ENCODE results near the gene GPATCH2.
A peak's percentile ranks its signal among the peaks of the same experiment; 100 is the strongest.
"Not testable (repeated sequence)": the region's sequence is repeated elsewhere in the genome, so short reads cannot be mapped to it uniquely, and the experiment has no call there.

The GPATCH2 gene

DNA sequence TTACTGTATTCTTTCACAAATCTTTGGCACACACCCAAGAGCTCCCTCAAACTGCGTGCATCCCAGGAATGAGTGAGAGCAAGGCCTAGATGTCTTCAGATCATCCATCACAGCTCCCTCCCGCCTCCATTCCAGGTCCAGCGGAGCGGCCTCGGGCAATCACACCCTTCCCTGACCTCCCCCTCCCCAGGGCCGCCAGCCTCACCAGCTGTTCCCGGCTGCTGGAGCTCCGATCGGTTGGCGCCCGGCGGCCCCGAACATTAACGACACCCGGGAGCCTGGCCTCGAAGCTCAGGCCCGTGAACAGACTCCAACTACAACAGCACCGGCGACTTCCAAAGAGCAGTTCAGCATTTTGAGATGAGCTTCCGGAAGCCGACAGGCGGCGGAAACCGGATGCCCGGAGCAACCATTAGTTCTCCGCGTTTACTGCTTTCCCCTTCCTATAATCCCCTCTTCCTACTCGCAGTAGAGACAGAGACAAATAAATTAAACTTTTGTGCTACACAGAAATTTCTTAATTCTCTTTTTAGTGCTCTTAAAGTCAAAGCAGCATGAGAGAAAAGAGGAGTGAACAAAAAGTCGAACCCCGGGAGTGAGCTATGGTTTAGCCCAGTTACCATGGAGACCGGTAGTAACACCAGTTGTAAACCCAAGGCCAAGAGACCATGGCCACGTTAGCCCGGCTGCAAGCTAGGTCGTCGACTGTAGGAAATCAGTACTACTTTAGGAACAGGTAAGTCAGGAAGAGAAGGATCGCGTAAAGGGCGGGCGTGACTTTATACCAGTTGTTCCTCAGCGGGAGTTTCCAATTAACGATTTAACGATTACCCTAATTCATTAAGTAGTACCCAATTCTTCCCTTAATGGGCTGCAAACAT is at the start of gene GPATCH2, which contains the start of gene SPATA17:
Gene GPATCH2, minus strand, starts transcription at position 380 of the 881 bp plus-strand sequence. Its CDS starts 119 bp downstream, at position 261.
Gene SPATA17, plus strand, starts transcription at position 634 of the 881 bp plus-strand sequence. Its CDS starts 35 bp downstream, at position 669.
- peak; percentile 92 for DNase-seq (ENCODE audit: low read depth)

DNA sequence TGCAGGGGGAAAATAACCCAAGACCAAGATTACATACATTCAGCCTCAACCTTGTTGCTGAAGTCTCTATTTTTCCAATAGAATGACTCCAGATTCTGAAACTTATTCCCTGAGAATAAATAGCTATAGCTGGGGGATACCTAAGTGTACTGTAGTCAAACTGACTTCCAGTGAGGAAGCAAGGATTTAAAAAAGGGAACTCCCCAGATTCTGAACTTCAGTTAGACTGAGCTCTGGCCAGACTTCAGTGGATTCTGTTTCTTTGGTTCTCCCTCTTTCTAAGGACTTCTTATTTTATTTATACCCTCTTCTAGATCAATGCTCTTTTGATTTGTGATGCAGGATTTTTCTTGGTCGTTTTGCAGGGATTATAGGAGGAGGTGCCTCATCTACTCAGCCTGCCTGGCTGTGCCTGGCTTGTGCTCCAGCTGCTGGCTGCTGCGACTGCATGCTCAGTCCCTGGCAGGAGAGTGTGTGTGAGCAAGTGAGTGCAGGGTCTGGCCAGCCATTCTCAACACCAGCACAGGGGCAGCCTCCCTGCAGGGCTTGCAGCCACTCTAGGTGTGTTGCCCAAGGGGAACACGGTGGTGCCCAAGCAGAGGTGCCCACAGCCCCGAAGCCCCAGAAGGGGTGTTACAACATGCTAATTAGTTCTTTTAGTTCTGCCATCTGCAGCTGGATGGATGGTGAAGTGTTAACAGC is 43.3 kb upstream of the GPATCH2 start:
- no peak for DNase-seq (ENCODE audit: low read depth)

GRCh38 chr1:217673387-217673786 is 42.5 kb upstream of the GPATCH2 start:
- DNase-seq (ENCODE audit: low read depth), result no peak

GRCh38 chr1:217668351-217668940 is 37.6 kb upstream of the GPATCH2 start:
- no peak for DNase-seq (ENCODE audit: low read depth)

DNA sequence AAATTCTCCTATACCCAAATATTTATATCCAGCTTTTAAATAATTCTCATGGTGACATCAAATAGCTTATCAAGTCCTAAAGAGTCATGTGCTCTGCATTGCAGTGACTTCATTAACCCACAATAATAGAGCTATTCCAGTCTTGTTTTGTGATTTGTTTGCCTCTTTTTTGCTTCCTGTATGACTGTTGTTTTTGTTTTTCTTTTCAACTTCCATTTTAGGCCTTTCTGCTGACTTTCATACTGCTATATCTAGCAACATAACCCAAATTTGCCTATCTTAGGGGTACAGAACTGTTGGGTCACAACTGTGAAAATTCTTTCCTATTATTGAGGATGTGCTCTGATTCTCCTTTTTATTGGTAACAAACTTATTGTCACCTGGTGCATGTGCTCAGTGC is 30.5 kb upstream of the GPATCH2 start:
- no peak for DNase-seq (ENCODE audit: low read depth)

- peak; percentile 76 for DNase-seq (ENCODE audit: low read depth)
These were observed 29.6 kb upstream of the GPATCH2 start for GRCh38 chr1:217660353-217661062.

DNA sequence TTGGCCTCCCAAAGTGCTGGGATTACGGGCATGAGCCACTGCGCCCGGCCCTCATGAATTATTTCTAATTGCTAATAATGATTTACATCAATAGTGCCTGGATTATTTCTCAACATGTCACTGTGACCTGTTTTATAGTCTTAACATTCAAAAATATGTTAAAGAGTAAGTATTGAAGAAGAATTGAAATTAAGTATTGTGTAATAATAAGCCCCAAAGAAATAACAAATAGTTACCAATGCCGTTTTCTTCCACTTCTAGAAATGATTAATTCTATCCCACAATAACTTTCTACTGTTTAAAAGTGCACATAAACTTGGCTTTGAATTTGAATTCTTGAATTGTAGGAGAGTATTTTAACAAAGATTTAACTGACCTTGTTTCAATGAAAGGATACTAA is 19.8 kb upstream of the GPATCH2 start:
- no peak for DNase-seq (ENCODE audit: low read depth)

GRCh38 chr1:217647791-217648190 is 16.9 kb upstream of the GPATCH2 start:
- DNase-seq (ENCODE audit: low read depth), result peak; percentile 65

DNA sequence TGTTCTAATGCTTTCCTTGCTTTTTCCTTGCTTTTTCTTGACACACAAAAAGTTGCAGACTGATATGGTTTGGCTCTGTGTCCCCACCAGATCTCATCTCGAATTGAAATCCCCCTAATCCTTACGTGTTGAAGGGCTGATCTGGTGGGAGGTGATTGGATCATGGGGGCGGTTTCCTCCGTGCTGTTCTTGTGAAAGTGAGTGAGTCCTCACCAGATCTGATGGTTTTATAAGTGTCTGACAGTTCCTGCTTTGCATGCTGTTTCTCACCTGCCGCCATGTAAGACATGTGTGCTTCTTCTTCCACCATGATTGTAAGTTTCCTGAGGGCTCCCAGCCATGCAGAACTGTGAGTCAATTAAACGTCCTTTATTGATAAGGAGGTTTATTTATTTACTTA is 11.6 kb upstream of the GPATCH2 start:
- DNase-seq (ENCODE audit: low read depth), result no peak

DNA sequence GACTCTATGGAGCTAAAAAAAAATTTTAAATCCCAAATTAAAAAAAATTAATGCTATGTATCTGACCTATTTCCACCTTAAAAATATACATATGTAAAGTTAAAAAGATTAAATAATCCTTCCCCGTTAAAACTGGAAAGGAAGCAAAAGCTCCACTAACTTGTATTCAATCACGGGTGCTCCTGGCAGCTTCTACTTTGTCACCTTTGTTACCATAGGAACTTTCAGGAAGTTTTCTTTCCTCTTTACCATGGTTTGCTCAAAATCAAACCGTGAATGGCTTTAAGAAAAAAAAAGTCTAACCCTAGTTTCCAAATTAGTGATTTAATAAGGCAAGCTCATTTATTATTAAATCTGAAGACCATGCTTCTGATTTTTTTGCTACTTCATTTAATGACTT is 3.5 kb downstream of the GPATCH2 start:
- no peak for DNase-seq (ENCODE audit: low read depth)

DNA sequence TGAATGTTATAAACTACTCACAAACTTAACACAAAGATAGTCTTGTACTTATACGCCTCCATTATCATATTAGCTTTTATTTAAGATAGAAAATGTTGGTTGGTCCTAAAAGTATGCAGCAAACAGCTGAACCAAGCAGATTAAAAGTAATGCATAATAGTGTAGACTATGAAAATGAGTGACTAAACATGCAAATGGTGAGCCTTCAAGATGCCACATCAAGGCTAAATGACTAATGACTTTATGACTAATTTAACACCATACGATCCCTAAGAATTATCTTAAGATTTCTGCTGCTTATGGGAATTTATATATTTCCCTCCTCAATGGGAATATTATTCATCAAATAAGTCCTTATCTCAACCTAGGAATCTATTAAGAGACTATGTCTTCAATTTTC is 4.6 kb downstream of the GPATCH2 start:
- DNase-seq (ENCODE audit: low read depth), result no peak

DNA sequence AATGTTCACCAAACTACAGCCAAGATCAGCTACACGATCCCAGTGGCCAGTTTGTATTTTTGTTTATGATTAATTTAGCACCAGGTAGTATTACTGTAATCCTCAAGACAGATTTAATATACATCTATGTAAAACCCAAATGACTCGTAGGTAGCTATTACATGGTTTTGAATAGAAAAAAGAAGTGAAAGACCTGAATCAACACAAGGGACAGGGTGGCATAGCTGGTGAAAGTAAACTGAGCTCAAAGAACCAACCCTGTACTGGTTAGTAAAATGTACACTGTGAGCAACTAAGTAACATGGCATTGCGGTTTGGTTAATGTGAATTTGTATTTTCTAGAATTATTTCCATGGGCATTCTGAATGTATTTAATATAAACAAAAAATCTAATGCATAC is 8.8 kb downstream of the GPATCH2 start:
- DNase-seq (ENCODE audit: low read depth), result no peak

DNA sequence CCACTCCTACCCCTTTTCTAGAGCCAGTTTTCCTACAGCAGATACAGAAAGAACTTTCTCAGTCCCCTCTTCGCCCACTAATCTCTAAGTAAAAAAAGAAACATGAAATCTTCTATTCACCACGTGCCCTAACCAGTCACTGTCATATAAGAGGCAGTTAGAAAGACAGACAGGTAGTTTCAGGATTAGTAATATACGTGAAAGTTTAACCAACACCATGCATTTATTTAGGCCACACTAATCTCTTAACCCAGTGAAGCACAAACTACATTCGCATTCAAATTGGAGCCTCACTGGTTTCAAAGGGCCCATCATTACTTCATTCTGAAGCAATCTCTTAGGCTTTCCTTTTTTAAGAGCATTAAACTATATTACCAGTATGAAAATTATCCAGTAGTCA is 10.1 kb downstream of the GPATCH2 start:
- DNase-seq (ENCODE audit: low read depth), result no peak

DNA sequence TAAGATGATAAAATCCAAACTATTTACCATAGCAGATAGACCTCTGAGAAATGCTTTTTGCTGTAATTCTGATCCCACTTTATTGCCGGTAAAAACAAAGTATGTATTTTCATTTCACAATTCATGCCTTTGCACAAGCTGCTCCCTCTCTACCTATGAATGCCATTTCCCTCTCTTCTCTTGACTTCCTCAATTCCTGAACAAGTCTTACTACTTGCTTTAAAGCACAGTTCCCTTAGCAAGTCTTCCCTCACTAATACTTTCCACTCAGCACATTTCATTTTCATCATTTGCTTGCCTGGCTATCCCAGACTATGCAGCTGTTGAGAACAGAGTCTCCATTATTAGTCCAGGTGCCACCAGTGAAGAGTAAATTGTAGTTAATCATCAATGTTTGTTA is 13.8 kb downstream of the GPATCH2 start:
- no peak for DNase-seq (ENCODE audit: low read depth)

GRCh38 chr1:217614200-217614712 is 16.6 kb downstream of the GPATCH2 start:
- no peak for DNase-seq (ENCODE audit: low read depth)

DNA sequence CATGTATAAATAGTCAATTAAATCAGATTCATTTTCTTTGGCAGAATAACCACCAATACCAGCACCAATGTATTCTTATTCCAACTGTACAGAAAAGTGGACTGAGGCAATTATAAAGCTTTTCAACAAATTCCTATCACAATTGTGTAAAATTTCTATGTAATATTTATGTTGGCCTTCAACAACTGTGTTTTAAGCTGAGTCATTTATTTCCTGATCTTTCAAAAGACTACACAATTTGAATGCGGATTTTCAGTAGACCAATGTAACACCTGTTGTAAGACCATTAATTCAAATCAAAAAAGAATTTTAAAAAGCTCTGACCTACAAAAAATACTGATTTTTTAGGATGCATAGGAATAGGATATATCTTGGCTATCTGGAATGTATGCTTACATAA is 25.5 kb downstream of the GPATCH2 start:
- peak; percentile 25 for DNase-seq (ENCODE audit: low read depth)

DNA sequence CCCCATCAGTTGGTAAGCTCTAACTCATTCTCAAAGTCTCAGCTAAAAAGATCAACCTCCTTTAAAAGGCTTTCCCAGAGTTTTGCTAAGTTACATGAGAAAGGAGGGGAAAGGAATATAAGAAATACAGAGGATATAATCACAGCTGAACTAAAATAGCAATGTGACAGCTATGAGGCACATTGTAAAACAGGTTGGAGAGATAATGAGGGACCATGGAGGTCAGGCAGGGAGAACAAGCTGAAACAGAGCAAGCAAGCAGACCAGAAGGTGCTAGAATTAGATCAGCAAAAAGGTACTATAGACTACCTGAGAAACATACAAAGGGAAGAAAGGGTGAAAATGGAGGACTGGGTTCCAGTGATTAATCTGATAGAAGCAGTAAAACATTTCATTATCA is 28.5 kb downstream of the GPATCH2 start:
- no peak for DNase-seq (ENCODE audit: low read depth)

GRCh38 chr1:217599154-217599553 is 31.7 kb downstream of the GPATCH2 start:
- DNase-seq (ENCODE audit: low read depth), result no peak

GRCh38 chr1:217590598-217590997 is 40.3 kb downstream of the GPATCH2 start:
- no peak for DNase-seq (ENCODE audit: low read depth)

GRCh38 chr1:217586586-217586985 is 44.3 kb downstream of the GPATCH2 start:
- DNase-seq (ENCODE audit: low read depth), result peak; percentile 52

- DNase-seq (ENCODE audit: low read depth), result peak; percentile 40
These were observed 45.3 kb downstream of the GPATCH2 start for GRCh38 chr1:217585577-217585976.

DNA sequence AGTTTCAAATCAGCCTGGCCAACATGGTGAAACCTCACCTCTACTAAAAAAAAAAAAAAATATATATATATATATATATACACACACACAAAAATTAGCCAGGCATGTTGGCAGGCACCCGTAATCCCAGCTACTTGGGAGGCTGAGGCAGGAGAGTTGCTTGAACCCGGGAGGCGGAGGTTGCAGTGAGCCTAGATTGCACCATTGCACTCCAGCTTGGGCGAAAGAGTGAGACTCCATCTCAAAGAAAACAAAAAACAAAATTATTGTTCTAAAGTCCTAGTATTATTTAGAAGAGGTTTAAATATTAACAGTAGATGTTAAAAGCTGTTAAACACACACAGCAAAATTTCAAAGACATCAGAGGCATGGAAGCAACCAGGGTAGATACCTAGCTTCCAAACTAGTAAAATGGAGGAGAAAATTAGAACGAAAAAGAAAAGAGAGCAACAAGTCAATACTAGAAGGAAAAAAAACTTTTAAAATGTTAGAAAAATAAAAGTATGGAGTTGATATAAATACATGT is 46.5 kb downstream of the GPATCH2 start:
- not testable (repeated sequence) for DNase-seq (ENCODE audit: low read depth)
